Mesodermal cell (in vitro differentiated cells): Measurements from ENCODE around the gene LENG8.

Source experiments
- H3K27ac ChIP-seq: 2 replicates; pipeline ENCODE4 v1.7.0; 2013; ENCODE audit warnings: mild to moderate bottlenecking, low read depth, low read length, moderate library complexity; ENCODE audit not compliant: severe bottlenecking
- H3K36me3 ChIP-seq: 2 replicates; pipeline ENCODE4 v1.7.1; 2013; ENCODE audit warnings: mild to moderate bottlenecking, low read length, moderate library complexity; ENCODE audit not compliant: control insufficient read depth, insufficient read depth
- H3K4me1 ChIP-seq: one replicate; pipeline ENCODE4 v1.7.1; 2013; ENCODE audit warnings: mild to moderate bottlenecking, low read length; ENCODE audit not compliant: insufficient read depth, control insufficient read depth, poor library complexity, severe bottlenecking
- H3K4me3 ChIP-seq: 2 replicates; pipeline ENCODE4 v1.7.0; 2013; ENCODE audit warnings: low read length, control low read depth, mild to moderate bottlenecking; ENCODE audit not compliant: insufficient read depth, poor library complexity, severe bottlenecking; ENCODE audit errors: extremely low read depth
- H3K9me3 ChIP-seq: 2 replicates; pipeline ENCODE4 v1.7.1; 2013; ENCODE audit warnings: mild to moderate bottlenecking, low read length, moderate library complexity; ENCODE audit not compliant: control insufficient read depth
- WGBS, 2 experiments: methylation state at CpG; one replicate each; pipeline ENCODE4 v1.1.5; 2013; ENCODE audit warnings: missing lambda C conversion rate in 2 of 2; ENCODE audit not compliant: insufficient coverage in 2 of 2; 5-methylcytosine and 5-hydroxymethylcytosine counted together

LENG8 gene

GRCh38 chr19:54415901-54416673 lies 32.9 kb upstream of the LENG8 start:
- Histone ChIP-seq H3K4me3 (peak overlapping the region; percentile 45), H3K36me3 (no peaks in the 10 kb centered on the region), H3K4me1 (peaks cover 23% of the 10 kb centered on the region), H3K9me3 (no peaks in the 10 kb centered on the region), H3K27ac (no peak overlapping the region)
- 11 to 19% methylated on average over 20 to 22 of the region's 28 CpGs for WGBS, 2 experiments

GRCh38 chr19:54416695-54417491 lies 32.1 kb upstream of the LENG8 start:
- no peaks in the 10 kb centered on the region for H3K9me3 ChIP-seq
- no peak overlapping the region for H3K27ac ChIP-seq
- no peaks in the 10 kb centered on the region for H3K36me3 ChIP-seq
- peaks cover 23% of the 10 kb centered on the region for H3K4me1 ChIP-seq
- 64 to 67% methylated on average over 29 to 44 of the region's 44 CpGs for WGBS, 2 experiments
- H3K4me3 ChIP-seq, result peak overlapping the region; percentile 45

GRCh38 chr19:54418030-54418929 lies 30.7 kb upstream of the LENG8 start:
- Histone ChIP-seq H3K9me3 (no peaks in the 10 kb centered on the region), H3K27ac (peak overlapping the region; percentile 76), H3K36me3 (no peaks in the 10 kb centered on the region), H3K4me3 (no peak overlapping the region), H3K4me1 (peaks cover 23% of the 10 kb centered on the region)
- WGBS, 2 experiments, result 38 to 53% methylated on average over 16 to 17 of the region's 25 CpGs

- 92 to 93% methylated on average over 16 to 22 of the region's 26 CpGs for WGBS, 2 experiments
- Histone ChIP-seq H3K27ac (peak overlapping the region; percentile 5), H3K36me3 (no peaks in the 10 kb centered on the region), H3K9me3 (no peaks in the 10 kb centered on the region), H3K4me3 (no peak overlapping the region), H3K4me1 (peaks cover 23% of the 10 kb centered on the region)
These were observed 29.8 kb upstream of the LENG8 start for GRCh38 chr19:54418930-54419800.

GRCh38 chr19:54420068-54420382 lies 29.0 kb upstream of the LENG8 start:
- Histone ChIP-seq H3K4me1 (peaks cover 23% of the 10 kb centered on the region), H3K4me3 (no peak overlapping the region), H3K9me3 (no peaks in the 10 kb centered on the region), H3K36me3 (no peaks in the 10 kb centered on the region), H3K27ac (peak overlapping the region; percentile 78)
- 17 to 18% methylated on average over 5 to 10 of the region's 10 CpGs for whole genome bisulfite sequencing, 2 experiments

- Histone ChIP-seq H3K4me1 (peaks cover 21% of the 10 kb centered on the region), H3K4me3 (no peak overlapping the region), H3K9me3 (no peaks in the 10 kb centered on the region), H3K27ac (peak overlapping the region; percentile 78), H3K36me3 (no peaks in the 10 kb centered on the region)
- 4 to 6% methylated on average over 9 to 11 of the region's 37 CpGs for WGBS, 2 experiments
These were observed 28.4 kb upstream of the LENG8 start for GRCh38 chr19:54420383-54421168.

- peak overlapping the region; percentile 78 for H3K27ac ChIP-seq
- peaks cover 20% of the 10 kb centered on the region for H3K4me1 ChIP-seq
- WGBS, 2 experiments, result 85% methylated on average over 2 of the region's 9 CpGs; no CpG with 5 or more reads in 1 of the 2 experiments
- no peaks in the 10 kb centered on the region for H3K36me3 ChIP-seq
- no peak overlapping the region for H3K4me3 ChIP-seq
- H3K9me3 ChIP-seq, result no peaks in the 10 kb centered on the region
These were observed 27.9 kb upstream of the LENG8 start for GRCh38 chr19:54421169-54421516.

GRCh38 chr19:54421521-54421920 lies 27.5 kb upstream of the LENG8 start:
- Histone ChIP-seq H3K27ac (no peak overlapping the region), H3K4me3 (no peak overlapping the region), H3K36me3 (no peaks in the 10 kb centered on the region), H3K4me1 (peaks cover 20% of the 10 kb centered on the region), H3K9me3 (no peaks in the 10 kb centered on the region)
- 64 to 80% methylated on average over 5 to 7 of the region's 7 CpGs for WGBS, 2 experiments

- Histone ChIP-seq H3K4me1 (peaks cover 20% of the 10 kb centered on the region), H3K36me3 (no peaks in the 10 kb centered on the region), H3K27ac (no peak overlapping the region), H3K4me3 (no peak overlapping the region), H3K9me3 (no peaks in the 10 kb centered on the region)
- WGBS, 2 experiments, result 65 to 74% methylated on average over 15 to 17 of the region's 20 CpGs
These were observed 26.9 kb upstream of the LENG8 start for GRCh38 chr19:54422136-54422535.
